ENCODE measurements around the gene IRGQ. TPM values are rescaled to one million over a fixed set of nuclear protein-coding genes. Genes with fewer than 3 reads are reported as not detected.

IRGQ gene
- total RNA-seq, 2 donors from 2014 or later = 24.7 to 25.9 TPM

GRCh38 chr19:43575955-43576878 lies 19.7 kb downstream of the IRGQ start:
- Histone ChIP-seq H3K9me3 (no peaks in the 10 kb centered on the region), H3K27me3 (no peaks in the 10 kb centered on the region), H3K4me1 (peaks cover 0 to 24% of the 10 kb centered on the region in 2 donors), H3K27ac (peak overlapping the region; percentile 43 to 50), H3K36me3 (no peaks in the 10 kb centered on the region), H3K4me3 (peak overlapping the region; percentile 76 to 79)
- no peak for TF ChIP-seq CTCF (IDR thresholded peaks at IDR 0.05)
- no peak for DNase-seq (ENCODE audit: low spot score)

GRCh38 chr19:43575156-43575950 lies 20.6 kb downstream of the IRGQ start, which contains the start of the genes PINLYP and XRCC1:
TSS of gene PINLYP (plus strand) at chr19:43575801. CDS start at chr19:43577192, 1,391 bp downstream.
TSS of gene XRCC1 (minus strand) at chr19:43575527. CDS start at chr19:43575458, 69 bp downstream.
- TF ChIP-seq CTCF (IDR thresholded peaks at IDR 0.05) = no peak
- no peaks in the 10 kb centered on the region for H3K36me3 ChIP-seq
- no peaks in the 10 kb centered on the region for H3K9me3 ChIP-seq
- peak within 1 kb of the TSS; percentile 76 to 79 for H3K4me3 ChIP-seq
- peak within 1 kb of the TSS; percentile 79 to 84 for H3K27ac ChIP-seq
- no peaks in the 10 kb centered on the region for H3K27me3 ChIP-seq
- H3K4me1 ChIP-seq = peaks cover 0 to 17% of the 10 kb centered on the region in 2 donors
- peak; percentile 97 for DNase-seq (ENCODE audit: low spot score)

- Histone ChIP-seq H3K27me3 (no peaks in the 10 kb centered on the region), H3K4me3 (peak overlapping the region; percentile 76 to 79), H3K36me3 (no peaks in the 10 kb centered on the region), H3K4me1 (peaks cover 0 to 17% of the 10 kb centered on the region in 2 donors), H3K27ac (peak overlapping the region; percentile 79 to 84), H3K9me3 (no peaks in the 10 kb centered on the region)
- no peak for DNase-seq (ENCODE audit: low spot score)
- no peak for TF ChIP-seq CTCF (IDR thresholded peaks at IDR 0.05)
Measured at GRCh38 chr19:43574424-43575155, 21.3 kb downstream of the IRGQ start.

GRCh38 chr19:43572171-43572588 lies 23.8 kb downstream of the IRGQ start:
- DNase-seq (ENCODE audit: low spot score) = no peak
- Histone ChIP-seq H3K27me3 (no peaks in the 10 kb centered on the region), H3K27ac (no peak overlapping the region), H3K36me3 (no peaks in the 10 kb centered on the region), H3K9me3 (no peaks in the 10 kb centered on the region), H3K4me1 (peaks cover 0 to 17% of the 10 kb centered on the region in 2 donors), H3K4me3 (no peak overlapping the region)
- no peak for TF ChIP-seq CTCF (IDR thresholded peaks at IDR 0.05)

GRCh38 chr19:43570174-43570791 lies 25.7 kb downstream of the IRGQ start:
- no peak for TF ChIP-seq CTCF (IDR thresholded peaks at IDR 0.05)
- no peaks in the 10 kb centered on the region for H3K9me3 ChIP-seq
- no peak overlapping the region for H3K4me3 ChIP-seq
- no peak overlapping the region for H3K27ac ChIP-seq
- H3K4me1 ChIP-seq = peaks cover 0 to 12% of the 10 kb centered on the region in 2 donors
- no peaks in the 10 kb centered on the region for H3K36me3 ChIP-seq
- no peaks in the 10 kb centered on the region for H3K27me3 ChIP-seq
- DNase-seq (ENCODE audit: low spot score) = no peak

All from right atrium auricular region (tissue), 2 donors.